Measurements from ENCODE around the gene TNRC6A.

DNA sequence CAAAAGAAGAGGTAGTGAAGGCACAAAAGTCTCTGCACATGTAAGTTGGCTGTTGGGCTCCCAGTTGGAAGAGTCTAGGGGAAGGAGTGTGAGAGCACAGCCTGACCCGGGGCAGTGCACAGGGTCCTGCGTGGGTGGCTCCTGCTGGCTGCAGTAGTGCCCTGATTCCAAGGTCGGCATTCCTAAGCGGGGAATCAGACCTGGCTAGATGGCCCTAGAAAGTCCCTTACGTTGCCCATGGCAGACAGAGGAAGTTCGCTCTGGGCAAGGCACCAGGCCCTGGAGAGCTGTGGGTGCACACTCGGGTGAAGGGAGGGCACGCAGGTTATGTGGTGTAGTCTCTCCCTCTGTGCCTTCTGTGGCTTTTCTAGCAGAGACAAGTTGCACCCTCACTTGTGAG is 93.5 kb downstream of the TNRC6A start:
- TF ChIP-seq, protein P1, sequence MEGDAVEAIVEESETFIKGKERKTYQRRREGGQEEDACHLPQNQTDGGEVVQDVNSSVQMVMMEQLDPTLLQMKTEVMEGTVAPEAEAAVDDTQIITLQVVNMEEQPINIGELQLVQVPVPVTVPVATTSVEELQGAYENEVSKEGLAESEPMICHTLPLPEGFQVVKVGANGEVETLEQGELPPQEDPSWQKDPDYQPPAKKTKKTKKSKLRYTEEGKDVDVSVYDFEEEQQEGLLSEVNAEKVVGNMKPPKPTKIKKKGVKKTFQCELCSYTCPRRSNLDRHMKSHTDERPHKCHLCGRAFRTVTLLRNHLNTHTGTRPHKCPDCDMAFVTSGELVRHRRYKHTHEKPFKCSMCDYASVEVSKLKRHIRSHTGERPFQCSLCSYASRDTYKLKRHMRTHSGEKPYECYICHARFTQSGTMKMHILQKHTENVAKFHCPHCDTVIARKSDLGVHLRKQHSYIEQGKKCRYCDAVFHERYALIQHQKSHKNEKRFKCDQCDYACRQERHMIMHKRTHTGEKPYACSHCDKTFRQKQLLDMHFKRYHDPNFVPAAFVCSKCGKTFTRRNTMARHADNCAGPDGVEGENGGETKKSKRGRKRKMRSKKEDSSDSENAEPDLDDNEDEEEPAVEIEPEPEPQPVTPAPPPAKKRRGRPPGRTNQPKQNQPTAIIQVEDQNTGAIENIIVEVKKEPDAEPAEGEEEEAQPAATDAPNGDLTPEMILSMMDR (IDR thresholded peaks at IDR 0.05) = no peak
- TF ChIP-seq POLR2A (IDR thresholded peaks at IDR 0.05) = no peak
- TF ChIP-seq POLR2AphosphoS5 (IDR thresholded peaks at IDR 0.05; ENCODE audit: insufficient read depth in 1 of 2, low read depth in 1 of 2) = peak in 1 of 2 donors; percentile 7
